Measurements from ENCODE around the gene TBX15.
A peak's percentile ranks its signal among the peaks of the same experiment; 100 is the strongest.

TBX15 gene

GRCh38 chr1:119002028-119002686, 14.0 kb upstream of the TBX15 start:
- peak; percentile 98 for DNase-seq (ENCODE audit: low read depth)
- TF ChIP-seq CTCF (conservative IDR thresholded peaks at IDR 0.05; ENCODE audit: low read depth, low read length): no peak
- H3K4me3 ChIP-seq (ENCODE audit: low read depth, low read length): no peak overlapping the region

- TF ChIP-seq CTCF (conservative IDR thresholded peaks at IDR 0.05; ENCODE audit: low read depth, low read length): no peak
- peak; percentile 60 for DNase-seq (ENCODE audit: low read depth)
- H3K4me3 ChIP-seq (ENCODE audit: low read depth, low read length): peak overlapping the region; percentile 56
These were observed 13.3 kb upstream of the TBX15 start for GRCh38 chr1:119001181-119002027.

- peak overlapping the region; percentile 56 for H3K4me3 ChIP-seq (ENCODE audit: low read depth, low read length)
- no peak for TF ChIP-seq CTCF (conservative IDR thresholded peaks at IDR 0.05; ENCODE audit: low read depth, low read length)
- DNase-seq (ENCODE audit: low read depth): peak; percentile 38
These were observed 12.4 kb upstream of the TBX15 start for GRCh38 chr1:119000371-119001180.

- TF ChIP-seq CTCF (conservative IDR thresholded peaks at IDR 0.05; ENCODE audit: low read depth, low read length): no peak
- no peak for DNase-seq (ENCODE audit: low read depth)
- no peak overlapping the region for H3K4me3 ChIP-seq (ENCODE audit: low read depth, low read length)
These were observed 11.4 kb upstream of the TBX15 start for GRCh38 chr1:118999348-119000071.

- DNase-seq (ENCODE audit: low read depth): no peak
- no peak for TF ChIP-seq CTCF (conservative IDR thresholded peaks at IDR 0.05; ENCODE audit: low read depth, low read length)
- no peak overlapping the region for H3K4me3 ChIP-seq (ENCODE audit: low read depth, low read length)
These were observed 10.0 kb upstream of the TBX15 start for GRCh38 chr1:118998171-118998570.

- no peak overlapping the region for H3K4me3 ChIP-seq (ENCODE audit: low read depth, low read length)
- no peak for DNase-seq (ENCODE audit: low read depth)
- TF ChIP-seq CTCF (conservative IDR thresholded peaks at IDR 0.05; ENCODE audit: low read depth, low read length): no peak
These were observed 9.1 kb upstream of the TBX15 start for GRCh38 chr1:118997225-118997624.

Data from choroid plexus epithelial cell (primary cell).